Measurements from ENCODE around the gene ILKAP. TPM values are rescaled to one million over a fixed set of nuclear protein-coding genes. Genes with fewer than 3 reads are reported as not detected.

The ILKAP gene
- total and polyA plus RNA-seq, 2 donors (not counting 1 experiment from before 2014, with no cell fraction given), result 27.9 to 31.3 TPM

- H3K4me2 ChIP-seq (ENCODE audit: extremely low read depth, insufficient read depth, low read length), result peak overlapping the region; percentile 58
- peak; percentile 54 to 67 for DNase-seq (ENCODE audit: low read depth in 2 of 2)
- H3K9ac ChIP-seq (ENCODE audit: insufficient read depth, low read length), result no peak overlapping the region
- H3K27ac ChIP-seq (ENCODE audit: insufficient read depth, low read length), result no peak overlapping the region
- H3K4me3 ChIP-seq (replicated peaks in 1 of 4; ENCODE audit: control extremely low read depth in 1 of 4, insufficient read depth in 1 of 4, low read depth in 3 of 4, low read length in 4 of 4), result peak overlapping the region in 2 of 4 experiments; percentile 33 to 35
- H3K27me3 ChIP-seq (ENCODE audit: control insufficient read depth, insufficient read depth, low read length), result peaks cover 41% of the 10 kb centered on the region
- H3K79me2 ChIP-seq (ENCODE audit: control insufficient read depth, insufficient read depth, low read length), result no peaks in the 10 kb centered on the region
- H2AFZ ChIP-seq (ENCODE audit: low read length), result peak overlapping the region; percentile 26
- no peaks in the 10 kb centered on the region for H3K36me3 ChIP-seq (ENCODE audit: control insufficient read depth, insufficient read depth, low read length)
- H3K9me3 ChIP-seq (ENCODE audit: control insufficient read depth, insufficient read depth, low read depth, low read length), result no peaks in the 10 kb centered on the region
- H3K4me1 ChIP-seq (ENCODE audit: control insufficient read depth, extremely low read depth, insufficient read depth, low read length), result no peaks in the 10 kb centered on the region
- H4K20me1 ChIP-seq (ENCODE audit: control insufficient read depth, extremely low read depth, insufficient read depth, low read length), result no peaks in the 10 kb centered on the region
- TF ChIP-seq, protein P1, sequence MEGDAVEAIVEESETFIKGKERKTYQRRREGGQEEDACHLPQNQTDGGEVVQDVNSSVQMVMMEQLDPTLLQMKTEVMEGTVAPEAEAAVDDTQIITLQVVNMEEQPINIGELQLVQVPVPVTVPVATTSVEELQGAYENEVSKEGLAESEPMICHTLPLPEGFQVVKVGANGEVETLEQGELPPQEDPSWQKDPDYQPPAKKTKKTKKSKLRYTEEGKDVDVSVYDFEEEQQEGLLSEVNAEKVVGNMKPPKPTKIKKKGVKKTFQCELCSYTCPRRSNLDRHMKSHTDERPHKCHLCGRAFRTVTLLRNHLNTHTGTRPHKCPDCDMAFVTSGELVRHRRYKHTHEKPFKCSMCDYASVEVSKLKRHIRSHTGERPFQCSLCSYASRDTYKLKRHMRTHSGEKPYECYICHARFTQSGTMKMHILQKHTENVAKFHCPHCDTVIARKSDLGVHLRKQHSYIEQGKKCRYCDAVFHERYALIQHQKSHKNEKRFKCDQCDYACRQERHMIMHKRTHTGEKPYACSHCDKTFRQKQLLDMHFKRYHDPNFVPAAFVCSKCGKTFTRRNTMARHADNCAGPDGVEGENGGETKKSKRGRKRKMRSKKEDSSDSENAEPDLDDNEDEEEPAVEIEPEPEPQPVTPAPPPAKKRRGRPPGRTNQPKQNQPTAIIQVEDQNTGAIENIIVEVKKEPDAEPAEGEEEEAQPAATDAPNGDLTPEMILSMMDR (conservative IDR thresholded peaks at IDR 0.05 in 1 of 2, IDR thresholded peaks at IDR 0.05 in 1 of 2; ENCODE audit: low read depth in 1 of 2, low read length in 2 of 2), result no peak
- TF ChIP-seq EZH2 (IDR thresholded peaks at IDR 0.05; ENCODE audit: low read length, missing control alignments), result peak; percentile 78
Measured at GRCh38 chr2:238231251-238231793, 27.8 kb upstream of the ILKAP start.

DNA sequence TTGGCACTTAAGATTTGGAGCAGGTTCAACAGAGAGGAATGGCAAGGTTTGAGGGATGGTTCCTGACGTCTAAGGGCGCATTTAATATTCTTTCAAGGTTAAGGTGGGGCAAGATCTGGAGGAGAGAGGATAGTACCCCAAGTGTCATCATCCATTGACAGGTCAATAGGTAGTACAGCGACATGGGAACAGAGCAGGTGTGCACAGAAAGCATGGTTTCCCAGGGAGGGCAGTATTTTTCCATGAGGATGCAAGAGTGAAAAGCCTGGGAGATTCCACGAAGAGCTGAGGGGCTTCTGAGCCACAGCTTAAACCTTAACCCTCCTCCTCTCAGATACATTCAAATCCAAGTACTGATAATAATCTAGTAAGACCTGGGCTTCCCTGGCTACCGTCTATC is 27.2 kb upstream of the ILKAP start:
- Histone ChIP-seq H3K27ac (ENCODE audit: insufficient read depth, low read length) (no peak overlapping the region), H3K36me3 (ENCODE audit: control insufficient read depth, insufficient read depth, low read length) (no peaks in the 10 kb centered on the region), H4K20me1 (ENCODE audit: control insufficient read depth, extremely low read depth, insufficient read depth, low read length) (no peaks in the 10 kb centered on the region), H3K9ac (ENCODE audit: insufficient read depth, low read length) (no peak overlapping the region), H2AFZ (ENCODE audit: low read length) (no peak overlapping the region), H3K79me2 (ENCODE audit: control insufficient read depth, insufficient read depth, low read length) (no peaks in the 10 kb centered on the region), H3K4me2 (ENCODE audit: extremely low read depth, insufficient read depth, low read length) (no peak overlapping the region), H3K4me1 (ENCODE audit: control insufficient read depth, extremely low read depth, insufficient read depth, low read length) (no peaks in the 10 kb centered on the region), H3K9me3 (ENCODE audit: control insufficient read depth, insufficient read depth, low read depth, low read length) (no peaks in the 10 kb centered on the region), H3K27me3 (ENCODE audit: control insufficient read depth, insufficient read depth, low read length) (peaks cover 37% of the 10 kb centered on the region), H3K4me3 (replicated peaks in 1 of 4; ENCODE audit: control extremely low read depth in 1 of 4, insufficient read depth in 1 of 4, low read depth in 3 of 4, low read length in 4 of 4) (no peak overlapping the region)
- TF ChIP-seq, protein P1 (conservative IDR thresholded peaks at IDR 0.05 in 1 of 2, IDR thresholded peaks at IDR 0.05 in 1 of 2; ENCODE audit: low read depth in 1 of 2, low read length in 2 of 2), result no peak
- no peak for TF ChIP-seq EZH2 (IDR thresholded peaks at IDR 0.05; ENCODE audit: low read length, missing control alignments)
- no peak for DNase-seq (ENCODE audit: low read depth in 2 of 2)

DNA sequence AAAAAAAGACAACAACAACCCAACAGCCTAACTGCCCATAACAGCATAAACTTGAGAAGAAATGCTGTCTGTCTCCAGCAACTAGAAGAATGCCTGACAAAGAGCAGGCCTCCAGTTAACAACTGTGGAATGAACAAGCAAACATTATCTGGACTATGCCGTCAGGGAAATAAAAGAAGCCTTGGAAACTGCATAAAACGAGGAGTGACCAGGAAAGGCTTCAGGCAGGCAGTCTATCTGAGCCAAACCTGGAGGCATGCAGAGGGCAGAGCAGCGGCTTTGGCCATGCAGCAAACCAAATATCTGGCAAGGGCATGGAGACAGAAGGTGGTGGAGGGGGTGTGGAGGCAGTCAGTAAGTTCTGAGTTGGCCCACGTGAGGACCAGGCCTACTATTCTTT is 25.2 kb upstream of the ILKAP start:
- no peaks in the 10 kb centered on the region for H3K9me3 ChIP-seq (ENCODE audit: control insufficient read depth, insufficient read depth, low read depth, low read length)
- H3K79me2 ChIP-seq (ENCODE audit: control insufficient read depth, insufficient read depth, low read length), result no peaks in the 10 kb centered on the region
- H3K4me1 ChIP-seq (ENCODE audit: control insufficient read depth, extremely low read depth, insufficient read depth, low read length), result no peaks in the 10 kb centered on the region
- H3K4me2 ChIP-seq (ENCODE audit: extremely low read depth, insufficient read depth, low read length), result no peak overlapping the region
- H4K20me1 ChIP-seq (ENCODE audit: control insufficient read depth, extremely low read depth, insufficient read depth, low read length), result no peaks in the 10 kb centered on the region
- TF ChIP-seq EZH2 (IDR thresholded peaks at IDR 0.05; ENCODE audit: low read length, missing control alignments), result no peak
- TF ChIP-seq, protein P1 (conservative IDR thresholded peaks at IDR 0.05 in 1 of 2, IDR thresholded peaks at IDR 0.05 in 1 of 2; ENCODE audit: low read depth in 1 of 2, low read length in 2 of 2), result no peak
- H3K4me3 ChIP-seq (replicated peaks in 1 of 4; ENCODE audit: control extremely low read depth in 1 of 4, insufficient read depth in 1 of 4, low read depth in 3 of 4, low read length in 4 of 4), result no peak overlapping the region
- peak in 1 of 2 donors; percentile 45 for DNase-seq (ENCODE audit: low read depth in 2 of 2)
- H3K9ac ChIP-seq (ENCODE audit: insufficient read depth, low read length), result no peak overlapping the region
- H3K27ac ChIP-seq (ENCODE audit: insufficient read depth, low read length), result no peak overlapping the region
- no peak overlapping the region for H2AFZ ChIP-seq (ENCODE audit: low read length)
- no peaks in the 10 kb centered on the region for H3K36me3 ChIP-seq (ENCODE audit: control insufficient read depth, insufficient read depth, low read length)
- peaks cover 35% of the 10 kb centered on the region for H3K27me3 ChIP-seq (ENCODE audit: control insufficient read depth, insufficient read depth, low read length)

Data from fibroblast of lung (primary cell).